GM12878 (cell line): ENCODE measurements around the gene LRBA. TPM values are rescaled to one million over a fixed set of nuclear protein-coding genes. Genes with fewer than 3 reads are reported as not detected.

ENCODE experiments used
- ATAC-seq: fragments of 200-7000 bp; cut with Tn5 transposase; 3 replicates; pipeline ENCODE4 v1.9.1; 2020; ENCODE audit warnings: mild to moderate bottlenecking, moderate library complexity
- BruUV-seq: library from RNA; stranded (reverse); fragments of 400-500 nt; replicated peaks from 2 replicates; lab custom pipeline; 2021; lab: Mats Ljungman, UMichigan
- CTCF ChIA-PET: fragments of 300-600 bp; sonication (Branson Sonifier 250); formaldehyde crosslinking; extraction: SDS; loops from one replicate; lab custom pipeline; 2021; ENCODE audit warnings: inconsistent platforms; lab: Yijun Ruan, JAX
- POLR2A ChIA-PET: fragments of 350-600 bp; formaldehyde crosslinking; extraction: SDS; loops from one replicate; lab custom pipeline; 2021; ENCODE audit warnings: inconsistent platforms; lab: Charles Lee
- RAD21 ChIA-PET: fragments of 300-600 bp; sonication (Branson Sonifier 250); formaldehyde crosslinking; loops from one replicate; lab custom pipeline; 2023; ENCODE audit warnings: antibody characterized with exemption; ENCODE audit not compliant: unreplicated experiment; lab: Charles Lee
- SMC1A ChIA-PET: fragments of 300-600 bp; sonication (Branson Sonifier 250); formaldehyde crosslinking; loops from one replicate; lab custom pipeline; 2023; ENCODE audit not compliant: unreplicated experiment, uncharacterized antibody; lab: Charles Lee
- DNase-seq: peaks from one replicate; pipeline ENCODE4 v3.0.0-alpha.2; 2011; ENCODE audit warnings: low read depth, low spot score
- FAIRE-seq: peaks from 3 replicates; lab custom pipeline; 2011; peaks lifted over from hg19 to GRCh38; lab: Jason Lieb, UNC
- H2AFZ ChIP-seq: 2 replicates; pipeline ENCODE4 v1.6.0; 2011; ENCODE audit warnings: low read depth, low read length, control low read depth; ENCODE audit not compliant: control insufficient read depth
- H3K27ac ChIP-seq: 2 replicates; pipeline ENCODE4 v1.5.1; 2011; ENCODE audit warnings: control low read depth; ENCODE audit not compliant: control insufficient read depth, insufficient read depth
- H3K27me3 ChIP-seq, 2 experiments: replicated peaks in 1 of 2; 2 replicates each; pipeline versions ENCODE4 v1.6.0 to v1.6.1; 2011; ENCODE audit warnings: low read length in 1 of 2; ENCODE audit not compliant: control insufficient read depth in 2 of 2, insufficient read depth in 2 of 2
- H3K36me3 ChIP-seq, 2 experiments: 2 replicates each; pipeline ENCODE4 v1.5.1; 2011; ENCODE audit warnings: low read length in 1 of 2; ENCODE audit not compliant: control insufficient read depth in 2 of 2, insufficient read depth in 2 of 2
- H3K4me1 ChIP-seq: 2 replicates; pipeline ENCODE4 v1.6.1; 2011; ENCODE audit warnings: mild to moderate bottlenecking, low read length, moderate library complexity, mixed read lengths; ENCODE audit not compliant: control insufficient read depth, insufficient read depth
- H3K4me2 ChIP-seq: 2 replicates; pipeline ENCODE4 v1.6.0; 2011; ENCODE audit warnings: control low read depth; ENCODE audit not compliant: control insufficient read depth, insufficient read depth
- H3K4me3 ChIP-seq: fragments of 200-600 bp; sonication (generic); 2 replicates; pipeline ENCODE4 v1.5.1; 2016
- H3K79me2 ChIP-seq: 2 replicates; pipeline ENCODE4 v1.6.0; 2011; ENCODE audit warnings: low read length; ENCODE audit not compliant: control insufficient read depth, insufficient read depth
- H3K9ac ChIP-seq: 2 replicates; pipeline ENCODE4 v1.8.0; 2011; ENCODE audit warnings: low read length, control low read depth, mixed read lengths; ENCODE audit not compliant: control insufficient read depth, insufficient read depth
- H3K9me3 ChIP-seq: replicated peaks from 3 replicates; pipeline ENCODE4 v1.5.1; 2011; ENCODE audit warnings: mild to moderate bottlenecking, low read length; ENCODE audit not compliant: control insufficient read depth, insufficient read depth
- H4K20me1 ChIP-seq: 2 replicates; pipeline ENCODE4 v1.6.0; 2011; ENCODE audit not compliant: control insufficient read depth, insufficient read depth
- BACH1 ChIP-seq: fragments of 450-650 bp; IDR thresholded peaks from 2 replicates; pipeline ENCODE4 v1.6.1; 2017; ENCODE audit warnings: mild to moderate bottlenecking, borderline replicate concordance
- CBFB ChIP-seq: IDR thresholded peaks from 2 replicates; pipeline ENCODE4 v1.6.1; 2016; ENCODE audit warnings: antibody characterized with exemption, low read depth
- ESRRA ChIP-seq: IDR thresholded peaks from 2 replicates; pipeline ENCODE4 v1.6.1; 2012; ENCODE audit warnings: mild to moderate bottlenecking, low read length, improper control_type of control experiment
- ETV6 ChIP-seq, 2 experiments: fragments of 450-650 bp in 1 of 2; IDR thresholded peaks in 1 of 2; conservative IDR thresholded peaks in 1 of 2; 2 replicates each; pipeline ENCODE4 v1.6.1; 2014; ENCODE audit warnings: antibody characterized with exemption in 1 of 2, borderline replicate concordance in 1 of 2, low read depth in 1 of 2, mild to moderate bottlenecking in 1 of 2, moderate library complexity in 1 of 2
- FOXK2 ChIP-seq: fragments of 450-650 bp; IDR thresholded peaks from 2 replicates; pipeline ENCODE4 v1.6.1; 2017; ENCODE audit warnings: mild to moderate bottlenecking, moderate library complexity
- IRF4 ChIP-seq: IDR thresholded peaks from 2 replicates; pipeline ENCODE4 v1.6.1; 2011; ENCODE audit warnings: low read depth, low read length
- NR2C1 ChIP-seq: fragments of 450-650 bp; IDR thresholded peaks from 2 replicates; pipeline ENCODE4 v1.6.1; 2017; ENCODE audit warnings: antibody characterized with exemption, mild to moderate bottlenecking, moderate library complexity
- RELA ChIP-seq: fragments of 450-650 bp; IDR thresholded peaks from 2 replicates; pipeline ENCODE4 v1.8.0; 2014; ENCODE audit warnings: borderline replicate concordance; ENCODE audit not compliant: partially characterized antibody
- SIN3A ChIP-seq: IDR thresholded peaks from 2 replicates; pipeline ENCODE4 v1.6.1; 2012; ENCODE audit warnings: low read depth, low read length, improper control_type of control experiment
- SIX5 ChIP-seq: IDR thresholded peaks from 2 replicates; pipeline ENCODE4 v1.6.1; 2011; ENCODE audit warnings: mild to moderate bottlenecking, low read depth, low read length, moderate library complexity; ENCODE audit not compliant: severe bottlenecking
- SMAD1 ChIP-seq: fragments of 450-650 bp; IDR thresholded peaks from 2 replicates; pipeline ENCODE4 v1.6.1; 2018; ENCODE audit warnings: mild to moderate bottlenecking, low read depth; ENCODE audit not compliant: partially characterized antibody
- SMC3 ChIP-seq: IDR thresholded peaks from 2 replicates; pipeline ENCODE4 v1.6.1; 2011; ENCODE audit warnings: low read length, improper control_type of control experiment, borderline replicate concordance
- TARDBP ChIP-seq: IDR thresholded peaks from 2 replicates; pipeline ENCODE4 v1.6.1; 2016; ENCODE audit warnings: borderline replicate concordance
- WGBS: methylation state at CpG from one replicate; pipeline ENCODE4 v1.1.6; 2016; ENCODE audit warnings: low lambda C conversion rate; ENCODE audit not compliant: insufficient replicate concordance, insufficient coverage; ENCODE audit errors: missing lambda C conversion rate; 5-methylcytosine and 5-hydroxymethylcytosine counted together
- in situ Hi-C: fragments of 300-500 bp; cut with MboI; formaldehyde crosslinking; loops from 9 replicates; pipeline ENCODE4 v1.14.3; 2018; ENCODE audit warnings: mixed read lengths
- intact Hi-C: fragments of 100-400 bp; cut with micrococcal nuclease; formaldehyde crosslinking; loops from one replicate; pipeline ENCODE4 v1.14.2; 2022; ENCODE audit not compliant: unreplicated experiment
- polyA plus RNA-seq, 11 experiments: library from polyadenylated mRNA; depleted of rRNA in 4 of 11; unstranded in 6 of 11; stranded (reverse) in 5 of 11; fragments of >200 nt; fragmentation: Nextera tagmentation in 4 of 11; fragmentation: Illumina TruSeq in 1 of 11; extraction: Ambion mirVana in 4 of 11; extraction: Trizol in 1 of 11; gene quantifications; 1 replicate in 1 of 11; 2 replicates in 10 of 11; pipeline versions ENCODE4 v1.2.1 to v1.2.3, GENCODE V29; 2011 to 2016; ENCODE audit warnings: inconsistent platforms in 2 of 11, missing spikeins in 2 of 11, low read depth in 1 of 11
- total RNA-seq, 4 experiments: library from RNA; depleted of rRNA in 3 of 4; stranded (reverse); fragments of >200 nt in 3 of 4; fragmentation: Illumina TruSeq in 1 of 4; extraction: Trizol in 1 of 4; gene quantifications; 2 replicates each; pipeline versions ENCODE4 v1.2.1 to v1.2.3, GENCODE V29; 2013 to 2021
- TF ChIP-seq, protein P1 (sequence below): fragments of 450-650 bp; IDR thresholded peaks from 2 replicates; pipeline ENCODE4 v1.6.1; 2017; ENCODE audit warnings: low read depth, mild to moderate bottlenecking, moderate library complexity
- TF ChIP-seq, protein P2 (sequence below): fragments of 150-350 bp; IDR thresholded peaks from 2 replicates; pipeline ENCODE4 v1.6.1; 2014; ENCODE audit warnings: mild to moderate bottlenecking, low read depth, low read length
- TF ChIP-seq, protein P3 (sequence below): IDR thresholded peaks from 2 replicates; pipeline ENCODE4 v1.6.1; 2011; ENCODE audit warnings: low read depth, mild to moderate bottlenecking, low read length, moderate library complexity, borderline replicate concordance; ENCODE audit errors: extremely low read depth

The LRBA gene
- total and polyA plus RNA-seq, 10 of the 15 experiments (the other 5 are each of a cell fraction or from before 2014, with no cell fraction given): 20.3 to 93.4 (median 55.0) TPM

DNA sequence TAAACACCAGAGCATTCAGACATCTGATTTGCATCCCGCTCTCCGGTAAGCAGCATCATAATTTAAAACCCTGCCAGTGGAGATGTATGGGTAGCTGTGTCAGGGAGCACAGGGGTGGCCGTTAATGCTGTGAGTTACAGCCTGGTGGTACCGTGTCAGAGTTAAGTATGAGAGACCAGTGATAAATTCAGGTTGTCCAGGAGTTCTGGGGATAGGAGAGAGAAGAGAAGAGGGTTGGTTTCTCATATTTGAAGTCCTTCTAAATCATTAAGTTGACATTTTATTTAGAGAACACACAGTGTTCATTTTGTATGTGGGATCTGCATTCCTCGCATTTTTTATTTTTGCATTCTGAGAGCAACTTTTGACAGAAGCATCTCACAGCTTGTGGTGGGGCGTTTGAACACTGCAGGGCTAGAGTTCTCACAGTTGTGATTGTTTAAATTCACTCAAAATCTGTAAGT lies 779.2 kb downstream of the LRBA start:
- Histone ChIP-seq H3K4me3 (no peak overlapping the region), H3K27me3 (no peaks in the 10 kb centered on the region; a peak in 1 of 4 replicates), H3K9ac (no peak overlapping the region), H3K79me2 (no peaks in the 10 kb centered on the region), H3K36me3 (no peaks in the 10 kb centered on the region), H2AFZ (no peak overlapping the region), H3K27ac (no peak overlapping the region), H3K4me1 (no peaks in the 10 kb centered on the region), H3K9me3 (no peaks in the 10 kb centered on the region), H4K20me1 (no peaks in the 10 kb centered on the region), H3K4me2 (no peak overlapping the region)
- RAD21 ChIA-PET: no interaction called here
- no TSS peak for BruUV-seq
- TF ChIP-seq ETV6 (conservative IDR thresholded peaks at IDR 0.05 in 1 of 2, IDR thresholded peaks at IDR 0.05 in 1 of 2; ENCODE audit: borderline replicate concordance in 1 of 2, low read depth in 1 of 2) (no peak), SMC3 (no peak), CBFB (no peak), SIX5 (no peak), TARDBP (no peak), NR2C1 (no peak), IRF4 (no peak), SMAD1 (no peak), BACH1 (no peak), FOXK2 (no peak), SIN3A (no peak), ESRRA (no peak), RELA (no peak)
- TF ChIP-seq, protein P1, sequence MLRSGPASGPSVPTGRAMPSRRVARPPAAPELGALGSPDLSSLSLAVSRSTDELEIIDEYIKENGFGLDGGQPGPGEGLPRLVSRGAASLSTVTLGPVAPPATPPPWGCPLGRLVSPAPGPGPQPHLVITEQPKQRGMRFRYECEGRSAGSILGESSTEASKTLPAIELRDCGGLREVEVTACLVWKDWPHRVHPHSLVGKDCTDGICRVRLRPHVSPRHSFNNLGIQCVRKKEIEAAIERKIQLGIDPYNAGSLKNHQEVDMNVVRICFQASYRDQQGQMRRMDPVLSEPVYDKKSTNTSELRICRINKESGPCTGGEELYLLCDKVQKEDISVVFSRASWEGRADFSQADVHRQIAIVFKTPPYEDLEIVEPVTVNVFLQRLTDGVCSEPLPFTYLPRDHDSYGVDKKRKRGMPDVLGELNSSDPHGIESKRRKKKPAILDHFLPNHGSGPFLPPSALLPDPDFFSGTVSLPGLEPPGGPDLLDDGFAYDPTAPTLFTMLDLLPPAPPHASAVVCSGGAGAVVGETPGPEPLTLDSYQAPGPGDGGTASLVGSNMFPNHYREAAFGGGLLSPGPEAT: no peak
- TF ChIP-seq, protein P2, sequence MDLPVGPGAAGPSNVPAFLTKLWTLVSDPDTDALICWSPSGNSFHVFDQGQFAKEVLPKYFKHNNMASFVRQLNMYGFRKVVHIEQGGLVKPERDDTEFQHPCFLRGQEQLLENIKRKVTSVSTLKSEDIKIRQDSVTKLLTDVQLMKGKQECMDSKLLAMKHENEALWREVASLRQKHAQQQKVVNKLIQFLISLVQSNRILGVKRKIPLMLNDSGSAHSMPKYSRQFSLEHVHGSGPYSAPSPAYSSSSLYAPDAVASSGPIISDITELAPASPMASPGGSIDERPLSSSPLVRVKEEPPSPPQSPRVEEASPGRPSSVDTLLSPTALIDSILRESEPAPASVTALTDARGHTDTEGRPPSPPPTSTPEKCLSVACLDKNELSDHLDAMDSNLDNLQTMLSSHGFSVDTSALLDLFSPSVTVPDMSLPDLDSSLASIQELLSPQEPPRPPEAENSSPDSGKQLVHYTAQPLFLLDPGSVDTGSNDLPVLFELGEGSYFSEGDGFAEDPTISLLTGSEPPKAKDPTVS: no peak
- TF ChIP-seq, protein P3, sequence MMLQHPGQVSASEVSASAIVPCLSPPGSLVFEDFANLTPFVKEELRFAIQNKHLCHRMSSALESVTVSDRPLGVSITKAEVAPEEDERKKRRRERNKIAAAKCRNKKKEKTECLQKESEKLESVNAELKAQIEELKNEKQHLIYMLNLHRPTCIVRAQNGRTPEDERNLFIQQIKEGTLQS: no peak
- intact Hi-C loops: no loop called here
- POLR2A ChIA-PET: no interaction called here
- CTCF ChIA-PET: no interaction called here
- DNase-seq: no peak
- FAIRE-seq: no peak
- WGBS: 33% methylated on average over 6 of the region's 6 CpGs
- in situ Hi-C loops: no loop called here
- ATAC-seq: no peak
- SMC1A ChIA-PET: no interaction called here
